HG03469 (cell line): ENCODE results near the gene STRN3.
"Not testable (repeated sequence)": the region's sequence is repeated elsewhere in the genome, so short reads cannot be mapped to it uniquely, and the experiment has no call there.

Experiments used
- ATAC-seq: cut with Tn5 transposase; IDR thresholded peaks from one replicate; pipeline ENCODE4 v1.9.1; 2021; ENCODE audit warnings: mild to moderate bottlenecking, moderate library complexity, moderate number of reproducible peaks; ENCODE audit not compliant: unreplicated experiment

Gene STRN3

DNA sequence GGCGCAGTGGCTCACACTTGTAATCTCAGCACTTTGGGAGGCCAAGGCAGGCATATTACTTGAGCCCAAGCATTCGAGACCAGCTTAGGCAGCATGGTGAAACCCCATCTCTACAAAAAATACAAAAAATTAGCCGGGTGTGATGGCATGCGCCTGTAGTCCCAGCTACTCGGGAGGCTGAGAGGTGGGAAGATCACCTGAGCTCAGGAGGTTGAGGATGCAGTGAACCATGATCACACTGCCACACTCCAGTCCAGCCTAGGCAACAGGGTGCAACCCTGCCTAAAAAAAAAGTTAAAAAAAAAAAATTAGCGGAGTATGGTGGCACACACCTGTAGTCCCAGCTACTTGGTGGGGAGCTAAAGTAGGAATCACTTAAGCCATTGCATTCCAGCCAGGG is 22.2 kb downstream of the STRN3 start:
- ATAC-seq, result not testable (repeated sequence)

GRCh38 chr14:31003284-31003683 is 22.9 kb downstream of the STRN3 start:
- no peak for ATAC-seq

DNA sequence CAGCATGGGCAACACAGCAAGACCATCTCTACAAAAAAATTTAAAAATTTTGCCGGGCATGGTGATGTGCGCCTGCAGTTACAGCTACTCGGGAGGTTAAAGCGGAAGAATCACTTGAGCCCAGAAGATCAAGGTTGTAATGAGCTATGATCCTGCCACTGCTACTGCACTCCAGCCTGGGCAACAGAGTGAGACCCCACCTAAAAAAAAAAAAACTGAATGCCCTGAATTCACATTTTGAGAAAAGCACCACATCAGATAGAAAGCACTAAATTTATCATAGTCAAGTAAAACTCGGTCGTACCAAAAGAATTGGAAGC is 24.9 kb downstream of the STRN3 start:
- ATAC-seq, result no peak

GRCh38 chr14:31000629-31001338 is 25.4 kb downstream of the STRN3 start:
- ATAC-seq, result no peak

GRCh38 chr14:30999038-30999773 is 27.0 kb downstream of the STRN3 start:
- no peak for ATAC-seq

DNA sequence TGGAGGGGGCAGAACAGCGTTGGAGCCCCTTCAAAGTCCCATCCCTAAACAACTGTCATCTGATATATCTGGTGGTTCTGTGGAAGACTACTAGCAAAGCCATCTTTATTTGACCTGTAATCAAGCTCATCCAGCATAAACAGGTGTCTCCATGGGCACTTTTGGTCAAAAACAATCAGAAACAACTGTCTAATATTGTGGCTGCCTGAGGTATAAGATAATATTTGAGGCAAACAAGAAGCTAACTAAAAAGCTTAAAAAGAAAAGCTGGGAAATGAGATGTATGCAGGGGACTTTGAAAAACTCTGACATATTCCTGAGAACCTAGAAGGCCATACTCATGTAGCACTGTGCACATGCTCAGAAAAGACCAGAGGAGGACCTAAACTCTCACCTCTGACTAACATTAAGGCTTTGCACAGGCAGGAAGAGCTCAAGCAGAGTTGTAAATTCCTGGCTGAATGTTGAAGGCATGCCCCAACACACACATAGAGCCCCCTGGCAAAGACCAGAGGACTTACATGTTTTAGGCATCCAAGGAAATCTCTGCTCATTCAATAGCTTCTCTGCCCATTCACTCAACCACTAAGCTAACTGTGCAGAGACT is 28.0 kb downstream of the STRN3 start:
- ATAC-seq, result no peak

DNA sequence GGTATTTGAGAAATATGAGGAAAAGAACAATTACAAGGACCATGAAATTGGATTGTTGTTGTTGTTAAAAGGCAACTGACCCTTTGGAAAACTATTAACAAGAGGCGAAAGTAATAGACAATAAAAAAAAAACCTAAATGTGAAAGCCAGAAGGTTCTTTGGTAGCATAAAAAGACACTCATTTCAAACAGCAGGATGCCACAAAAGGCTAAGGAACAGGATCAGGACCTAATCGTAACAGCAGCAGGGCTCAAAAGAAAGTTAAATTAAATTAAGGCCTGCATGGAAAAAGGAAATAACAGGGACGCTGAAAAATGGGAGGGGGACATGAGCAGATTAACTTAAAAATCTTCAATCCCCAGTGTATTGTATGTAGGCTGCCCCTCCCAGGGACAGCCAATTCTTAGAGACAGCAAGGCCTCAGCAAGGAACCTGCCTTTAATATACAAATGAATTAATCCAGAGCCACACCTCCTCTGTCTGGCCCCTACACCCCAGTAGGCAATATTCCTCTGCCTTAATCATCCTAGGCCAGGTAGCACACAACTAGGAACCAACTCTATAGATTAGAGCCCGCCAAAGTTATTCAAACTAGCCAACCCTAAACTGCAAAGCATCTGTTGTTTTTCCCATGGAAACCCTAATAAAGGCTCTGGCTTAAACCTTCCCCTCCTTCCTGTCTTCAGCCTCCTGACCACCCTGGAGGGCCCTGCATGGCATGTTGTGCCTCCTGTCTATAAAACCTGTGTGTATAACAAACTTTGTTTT is 29.1 kb downstream of the STRN3 start:
- ATAC-seq, result no peak

GRCh38 chr14:30995689-30996088 is 30.5 kb downstream of the STRN3 start:
- ATAC-seq, result no peak

DNA sequence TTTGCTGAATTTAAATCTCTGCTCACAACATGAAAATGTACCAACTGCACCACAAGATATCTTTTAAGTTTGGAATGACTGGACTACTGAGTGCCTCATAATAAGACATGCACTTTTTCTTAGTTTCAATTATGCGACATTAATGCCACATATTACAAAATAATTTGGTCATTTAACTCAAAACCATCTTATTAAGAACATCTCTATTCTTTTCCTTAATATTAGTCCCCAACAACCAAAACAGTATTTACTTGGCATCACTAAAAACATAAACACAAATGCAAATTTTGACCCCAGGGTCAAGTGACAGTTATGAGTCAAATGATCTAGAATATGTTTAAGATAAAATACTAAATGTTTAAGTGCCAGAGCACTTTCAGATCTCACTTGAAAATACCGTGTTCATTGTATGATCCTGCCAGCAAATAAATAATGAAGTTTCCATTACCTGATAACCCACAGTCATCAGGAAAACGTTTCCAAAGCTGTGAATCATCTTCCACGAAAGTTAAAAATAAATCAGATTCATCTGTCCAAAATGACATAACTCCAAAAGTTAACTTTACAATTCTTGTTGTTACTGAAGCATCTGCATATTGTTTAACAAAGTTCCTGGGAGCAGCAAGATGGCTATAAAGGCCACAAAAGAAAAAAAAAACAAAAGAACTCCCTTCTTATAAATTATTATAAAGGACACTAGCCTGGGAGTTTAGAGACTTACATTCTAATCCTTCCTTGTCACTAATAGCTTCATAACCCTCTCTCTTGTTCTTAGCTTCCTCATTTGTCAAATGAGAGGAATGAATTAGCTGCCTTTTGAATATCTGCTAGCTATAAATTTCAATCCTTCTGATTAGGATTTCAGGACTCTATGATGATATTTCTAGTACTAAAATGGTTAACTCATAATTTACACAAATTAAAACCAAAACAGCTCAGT is 31.2 kb downstream of the STRN3 start:
- peak; percentile 51 for ATAC-seq

GRCh38 chr14:30993071-30993470 is 33.1 kb downstream of the STRN3 start:
- no peak for ATAC-seq

DNA sequence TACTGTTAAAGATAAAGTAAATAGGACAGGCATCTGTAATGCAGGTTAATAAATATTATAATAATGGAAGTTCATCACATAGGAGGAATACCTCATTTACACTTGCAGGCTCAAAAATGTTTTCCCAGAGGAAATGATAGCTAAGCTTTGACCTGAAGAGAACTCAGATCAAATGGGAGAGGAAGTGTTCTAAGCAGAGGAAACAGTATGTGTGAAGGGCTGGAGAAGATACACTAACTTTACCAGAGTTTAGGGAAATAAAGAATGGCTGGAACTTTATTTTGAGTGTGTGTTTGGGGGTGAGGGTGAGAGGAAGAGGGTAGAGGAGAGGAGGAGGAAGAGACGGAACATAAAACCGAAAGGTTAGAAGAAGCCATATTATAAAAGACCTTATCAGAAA is 34.8 kb downstream of the STRN3 start:
- ATAC-seq, result no peak

GRCh38 chr14:30990770-30991169 is 35.4 kb downstream of the STRN3 start:
- no peak for ATAC-seq

- no peak for ATAC-seq
These were observed 37.7 kb downstream of the STRN3 start for GRCh38 chr14:30988509-30988908.

GRCh38 chr14:30985796-30986195 is 40.4 kb downstream of the STRN3 start:
- no peak for ATAC-seq

GRCh38 chr14:30983858-30984257 is 42.3 kb downstream of the STRN3 start:
- no peak for ATAC-seq

- ATAC-seq, result no peak
These were observed 43.6 kb downstream of the STRN3 start for GRCh38 chr14:30982533-30982932.

DNA sequence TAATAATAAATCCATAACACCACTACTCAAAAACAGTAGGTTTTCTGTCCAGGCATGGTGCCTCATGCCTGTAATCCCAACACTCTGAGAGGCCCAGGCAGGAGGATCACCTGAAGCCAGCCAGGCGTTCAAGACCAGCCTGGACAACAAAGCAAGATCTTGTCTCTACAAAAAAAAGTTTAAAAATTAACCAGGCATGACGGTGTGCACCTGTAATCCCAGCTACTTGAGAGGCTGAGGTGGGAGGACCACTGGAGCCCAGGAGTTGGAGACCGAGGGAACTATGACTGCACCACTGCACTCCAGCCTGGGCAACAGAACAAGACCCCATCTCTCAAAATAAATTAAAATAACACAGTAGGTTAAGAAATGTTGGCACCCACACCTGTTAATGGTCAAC is 45.2 kb downstream of the STRN3 start:
- ATAC-seq, result no peak

DNA sequence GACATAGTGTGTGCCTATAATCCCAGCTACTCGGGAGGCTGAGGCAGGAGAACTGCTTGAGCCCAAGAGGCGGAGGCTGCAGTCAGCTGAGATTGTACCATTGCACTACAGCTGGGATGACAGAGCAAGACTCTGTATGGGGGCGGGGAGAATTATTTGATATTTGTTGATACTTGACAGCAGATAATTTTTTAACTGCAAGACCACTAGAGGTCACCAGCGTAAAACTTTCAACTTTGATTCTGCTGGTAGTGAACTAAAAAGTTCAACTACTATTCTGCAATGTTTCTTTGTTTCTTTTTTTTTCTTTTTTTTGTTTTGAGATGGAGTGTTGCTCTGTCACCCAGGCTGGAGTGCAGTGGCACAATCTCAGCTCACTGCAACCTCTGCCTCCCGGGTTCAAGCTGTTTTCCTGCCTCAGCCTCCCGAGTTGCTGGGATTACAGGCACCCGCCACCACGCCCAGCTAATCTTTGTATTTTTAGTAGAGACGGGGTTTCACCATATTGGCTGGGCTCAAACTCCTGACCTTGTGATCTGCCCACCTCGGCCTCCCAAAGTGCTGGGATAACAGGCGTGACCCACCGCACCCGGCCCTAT is 46.0 kb downstream of the STRN3 start:
- not testable (repeated sequence) for ATAC-seq

DNA sequence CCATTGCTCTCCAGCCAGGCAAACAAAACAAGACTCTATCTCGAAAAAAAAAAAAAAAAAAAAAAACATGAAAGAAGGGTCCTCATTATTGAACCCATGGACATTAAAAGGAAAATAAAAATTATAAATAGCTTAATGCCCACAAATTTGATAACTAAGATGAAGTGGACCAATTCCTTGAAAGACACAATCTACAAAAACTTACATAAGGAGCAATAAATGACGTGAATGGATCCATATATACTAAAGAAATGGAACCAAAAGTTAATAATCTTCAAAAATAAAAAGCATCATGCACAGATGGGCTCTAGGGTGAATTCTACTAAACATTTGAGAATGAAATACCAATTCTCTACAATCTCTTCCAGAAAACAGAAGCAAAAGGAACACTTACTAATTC is 48.4 kb downstream of the STRN3 start:
- ATAC-seq, result no peak

DNA sequence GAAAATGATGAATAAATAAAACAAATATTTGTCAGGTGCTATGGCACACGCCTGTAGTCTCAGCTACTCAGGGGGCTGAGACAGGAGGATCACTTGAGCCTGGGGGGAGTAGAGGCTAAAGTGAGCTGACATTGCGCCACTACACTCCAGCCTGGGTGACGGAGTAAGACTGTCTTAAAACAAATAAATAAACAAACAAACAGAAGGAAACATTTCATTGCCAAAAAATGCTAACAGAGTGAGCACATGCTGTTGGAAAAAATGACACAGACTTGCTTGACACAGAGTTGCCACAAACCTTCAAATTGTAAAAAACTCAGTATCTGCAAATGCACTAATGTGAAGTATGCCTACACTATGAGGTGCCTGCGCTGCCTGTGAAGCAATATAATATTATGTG is 51.6 kb downstream of the STRN3 start:
- no peak for ATAC-seq
